Stomach (tissue), 9 donors: Measurements from ENCODE around the gene ZPR1. TPM values are rescaled to one million over a fixed set of nuclear protein-coding genes. Genes with fewer than 3 reads are reported as not detected.
A peak's percentile ranks its signal among the peaks of the same experiment; 100 is the strongest.

Source experiments
- DNase-seq, 2 donors: peaks; one replicate each; pipeline versions ENCODE4 v3.0.0 to v3.0.0-alpha.2; 2013 to 2019
- H3K27ac ChIP-seq, 5 donors: fragments of 200-600 bp in 4 of 5; sonication (generic) in 4 of 5; one replicate each; pipeline ENCODE4 v1.5.1; 2013 to 2019; ENCODE audit warnings: mild to moderate bottlenecking in 1 of 5, moderate library complexity in 1 of 5
- H3K27me3 ChIP-seq, 3 donors: fragments of 200-600 bp; sonication (generic); one replicate each; pipeline ENCODE4 v1.5.1; 2017 to 2019; ENCODE audit warnings: mixed run types in 1 of 3
- H3K36me3 ChIP-seq, 4 donors: fragments of 200-600 bp; sonication (generic); 1 replicate in 3 of 4; 2 replicates in 1 of 4; pipeline ENCODE4 v1.5.1; 2016 to 2019
- H3K4me1 ChIP-seq, 4 donors: fragments of 200-600 bp; sonication (generic); one replicate each; pipeline ENCODE4 v1.5.1; 2016 to 2019
- H3K4me3 ChIP-seq, 4 donors: fragments of 200-600 bp; sonication (generic) in 3 of 4; one replicate each; pipeline ENCODE4 v1.5.1; 2016 to 2019; ENCODE audit warnings: mild to moderate bottlenecking in 1 of 4
- H3K9me3 ChIP-seq, 4 donors: fragments of 200-600 bp; sonication (generic); one replicate each; pipeline ENCODE4 v1.5.1; 2016 to 2019
- EP300 ChIP-seq: sonication (generic); formaldehyde crosslinking; IDR thresholded peaks from one replicate; pipeline ENCODE4 v1.6.1; 2017; ENCODE audit warnings: antibody characterized with exemption
- POLR2A ChIP-seq, 4 donors: fragments of 450-650 bp; IDR thresholded peaks; one replicate each; pipeline ENCODE4 v1.6.1; 2016; ENCODE audit warnings: antibody characterized with exemption in 4 of 4, control low read depth in 2 of 4, mild to moderate bottlenecking in 1 of 4, moderate library complexity in 1 of 4
- POLR2AphosphoS5 ChIP-seq, 3 donors: sonication (generic); formaldehyde crosslinking; IDR thresholded peaks; one replicate each; pipeline ENCODE4 v1.6.1; 2016; ENCODE audit warnings: antibody characterized with exemption in 3 of 3
- WGBS, 5 donors: extraction: QIAGEN DNeasy Blood & Tissue Kit in 3 of 5; methylation state at CpG; one replicate each; pipeline versions ENCODE4 v1.1.5 to v1.1.7; 2013 to 2018; 5-methylcytosine and 5-hydroxymethylcytosine counted together
- intact Hi-C: fragments of 100-400 bp; cut with DNase I; formaldehyde crosslinking; loops from one replicate; pipeline ENCODE4 v1.15.1; 2023; ENCODE audit warnings: low total_unique reads
- polyA plus RNA-seq, 3 donors: library from polyadenylated mRNA; stranded (reverse); fragments of 200-250 nt; gene quantifications; one replicate each; pipeline ENCODE4 v1.2.3, GENCODE V29; 2013
- total RNA-seq, 5 donors: library from RNA; depleted of rRNA; stranded (reverse); fragments of >200 nt; gene quantifications; one replicate each; pipeline versions ENCODE4 v1.1.0 to v1.2.3, GENCODE V29; 2014 to 2016
- TF ChIP-seq, protein P1 (sequence below), 7 experiments: fragments of 450-650 bp in 4 of 7; fragments of 200-600 bp in 3 of 7; sonication (generic) in 3 of 7; IDR thresholded peaks; one replicate each; pipeline ENCODE4 v1.5.1; 2016 to 2019; ENCODE audit warnings: antibody characterized with exemption in 7 of 7, control low read depth in 2 of 7, mild to moderate bottlenecking in 1 of 7
- donor health status: healthy with polysubstance abuse.
- donor health status: Bipolar disorder and iron deficiency.
- donor health status: healthy.

The ZPR1 gene
- total and polyA plus RNA-seq, 8 donors: 17.8 to 54.9 (median 25.1) TPM

DNA sequence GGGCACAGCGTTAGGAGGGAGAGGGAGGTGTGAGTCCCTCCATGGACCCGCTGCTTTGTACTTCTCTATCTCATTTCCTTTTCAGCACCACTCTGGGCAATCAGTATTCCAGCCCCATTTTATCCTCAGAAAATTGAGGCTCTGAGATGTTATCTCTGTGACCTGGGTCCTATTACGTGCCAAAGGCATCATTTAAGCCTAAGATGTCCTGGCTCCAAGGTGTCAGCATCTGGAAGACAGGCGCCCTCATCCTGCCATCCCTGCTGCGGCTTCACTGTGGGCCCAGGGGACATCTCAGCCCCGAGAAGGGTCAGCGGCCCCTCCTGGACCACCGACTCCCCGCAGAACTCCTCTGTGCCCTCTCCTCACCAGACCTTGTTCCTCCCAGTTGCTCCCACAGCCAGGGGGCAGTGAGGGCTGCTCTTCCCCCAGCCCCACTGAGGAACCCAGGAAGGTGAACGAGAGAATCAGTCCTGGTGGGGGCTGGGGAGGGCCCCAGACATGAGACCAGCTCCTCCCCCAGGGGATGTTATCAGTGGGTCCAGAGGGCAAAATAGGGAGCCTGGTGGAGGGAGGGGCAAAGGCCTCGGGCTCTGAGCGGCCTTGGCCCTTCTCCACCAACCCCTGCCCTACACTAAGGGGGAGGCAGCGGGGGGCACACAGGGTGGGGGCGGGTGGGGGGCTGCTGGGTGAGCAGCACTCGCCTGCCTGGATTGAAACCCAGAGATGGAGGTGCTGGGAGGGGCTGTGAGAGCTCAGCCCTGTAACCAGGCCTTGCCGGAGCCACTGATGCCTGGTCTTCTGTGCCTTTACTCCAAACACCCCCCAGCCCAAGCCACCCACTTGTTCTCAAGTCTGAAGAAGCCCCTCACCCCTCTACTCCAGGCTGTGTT is 41.1 kb upstream of the ZPR1 start:
- H3K4me1 ChIP-seq: peaks cover 0 to 30% (median 10%) of the 10 kb centered on the region in 4 donors
- H3K36me3 ChIP-seq: no peaks in the 10 kb centered on the region
- DNase-seq: peak in 1 of 2 donors; percentile 49
- intact Hi-C loops: no loop called here
- 50 to 68% (median 66%) methylated on average over 10 to 16 of the region's 16 CpGs for WGBS, 5 donors
- no peak overlapping the region for H3K27ac ChIP-seq
- no peaks in the 10 kb centered on the region for H3K9me3 ChIP-seq
- H3K4me3 ChIP-seq: no peak overlapping the region
- no peaks in the 10 kb centered on the region for H3K27me3 ChIP-seq
- TF ChIP-seq POLR2A (IDR thresholded peaks at IDR 0.05) (no peak), POLR2AphosphoS5 (IDR thresholded peaks at IDR 0.05) (no peak), EP300 (no peak)
- TF ChIP-seq, protein P1, sequence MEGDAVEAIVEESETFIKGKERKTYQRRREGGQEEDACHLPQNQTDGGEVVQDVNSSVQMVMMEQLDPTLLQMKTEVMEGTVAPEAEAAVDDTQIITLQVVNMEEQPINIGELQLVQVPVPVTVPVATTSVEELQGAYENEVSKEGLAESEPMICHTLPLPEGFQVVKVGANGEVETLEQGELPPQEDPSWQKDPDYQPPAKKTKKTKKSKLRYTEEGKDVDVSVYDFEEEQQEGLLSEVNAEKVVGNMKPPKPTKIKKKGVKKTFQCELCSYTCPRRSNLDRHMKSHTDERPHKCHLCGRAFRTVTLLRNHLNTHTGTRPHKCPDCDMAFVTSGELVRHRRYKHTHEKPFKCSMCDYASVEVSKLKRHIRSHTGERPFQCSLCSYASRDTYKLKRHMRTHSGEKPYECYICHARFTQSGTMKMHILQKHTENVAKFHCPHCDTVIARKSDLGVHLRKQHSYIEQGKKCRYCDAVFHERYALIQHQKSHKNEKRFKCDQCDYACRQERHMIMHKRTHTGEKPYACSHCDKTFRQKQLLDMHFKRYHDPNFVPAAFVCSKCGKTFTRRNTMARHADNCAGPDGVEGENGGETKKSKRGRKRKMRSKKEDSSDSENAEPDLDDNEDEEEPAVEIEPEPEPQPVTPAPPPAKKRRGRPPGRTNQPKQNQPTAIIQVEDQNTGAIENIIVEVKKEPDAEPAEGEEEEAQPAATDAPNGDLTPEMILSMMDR (IDR thresholded peaks at IDR 0.05): no peak

DNA sequence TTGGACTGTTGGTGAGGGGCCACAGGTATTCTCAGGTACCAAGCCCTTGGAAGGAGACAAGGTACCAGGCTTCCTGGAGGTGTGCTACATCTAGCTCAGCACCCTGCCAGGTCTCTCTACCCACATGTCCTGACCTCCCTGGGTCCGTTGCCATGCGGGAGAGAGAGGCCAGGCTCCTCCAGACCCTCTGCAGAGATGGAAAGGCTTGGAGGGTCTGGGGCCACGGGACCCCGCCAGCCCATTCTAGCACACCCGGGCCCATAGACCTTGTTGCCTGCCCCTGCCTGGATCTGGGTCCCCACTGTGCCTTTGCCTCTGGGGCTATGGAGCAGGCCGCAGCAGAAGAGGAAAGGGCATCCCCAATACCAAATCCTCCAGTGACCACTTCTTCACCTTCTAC is 39.6 kb upstream of the ZPR1 start:
- H3K27me3 ChIP-seq: no peaks in the 10 kb centered on the region
- H3K36me3 ChIP-seq: no peaks in the 10 kb centered on the region
- 84 to 97% (median 95%) methylated on average over 6 of the region's 6 CpGs for WGBS, 5 donors
- no peak overlapping the region for H3K4me3 ChIP-seq
- intact Hi-C loops: no loop called here
- no peak for DNase-seq
- no peaks in the 10 kb centered on the region for H3K9me3 ChIP-seq
- peaks cover 0 to 25% (median 8%) of the 10 kb centered on the region in 4 donors for H3K4me1 ChIP-seq
- no peak for TF ChIP-seq EP300
- no peak for TF ChIP-seq POLR2A (IDR thresholded peaks at IDR 0.05)
- TF ChIP-seq POLR2AphosphoS5 (IDR thresholded peaks at IDR 0.05): no peak
- TF ChIP-seq, protein P1 (IDR thresholded peaks at IDR 0.05): no peak
- H3K27ac ChIP-seq: no peak overlapping the region

DNA sequence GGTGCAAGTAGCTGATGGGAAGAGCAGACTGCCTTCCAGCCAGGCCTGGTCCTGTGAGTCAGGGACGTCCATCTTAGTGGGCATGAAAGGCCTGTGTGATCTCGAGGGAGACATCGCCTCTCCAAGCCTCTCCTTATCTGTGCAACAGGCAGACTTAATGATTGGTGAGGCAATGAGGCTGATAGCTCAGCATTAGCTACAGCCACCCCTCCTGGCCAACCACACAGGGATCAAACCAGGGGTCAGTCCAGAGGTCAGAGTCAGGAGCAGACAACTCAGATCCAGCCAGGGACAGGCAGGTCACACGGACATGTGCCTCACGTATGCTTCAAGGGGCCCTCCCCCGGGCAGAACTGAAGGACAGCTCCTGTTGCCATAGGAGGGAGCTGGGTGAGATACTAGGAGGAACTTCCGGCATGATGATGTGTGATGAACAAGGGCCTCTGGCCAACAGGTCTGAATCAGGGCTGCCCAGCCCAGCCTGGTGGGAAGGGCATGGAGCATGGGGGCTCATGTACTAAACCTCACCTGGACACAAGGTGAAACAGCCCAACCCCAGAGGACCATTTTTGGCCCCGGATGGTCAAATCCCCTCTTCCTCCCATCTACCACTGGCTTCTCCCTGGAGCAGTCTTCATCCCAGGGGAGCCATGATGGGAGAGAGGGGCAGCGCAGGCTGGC is 39.1 kb upstream of the ZPR1 start:
- H3K36me3 ChIP-seq: no peaks in the 10 kb centered on the region
- peaks cover 0 to 20% (median 6%) of the 10 kb centered on the region in 4 donors for H3K4me1 ChIP-seq
- no peak overlapping the region for H3K27ac ChIP-seq
- H3K9me3 ChIP-seq: no peaks in the 10 kb centered on the region
- intact Hi-C loops: no loop called here
- DNase-seq: no peak
- no peaks in the 10 kb centered on the region for H3K27me3 ChIP-seq
- WGBS, 5 donors: 69 to 81% (median 74%) methylated on average over 6 to 9 of the region's 9 CpGs
- H3K4me3 ChIP-seq: no peak overlapping the region
- TF ChIP-seq, protein P1 (IDR thresholded peaks at IDR 0.05): no peak
- TF ChIP-seq EP300: no peak
- no peak for TF ChIP-seq POLR2A (IDR thresholded peaks at IDR 0.05)
- no peak for TF ChIP-seq POLR2AphosphoS5 (IDR thresholded peaks at IDR 0.05)

DNA sequence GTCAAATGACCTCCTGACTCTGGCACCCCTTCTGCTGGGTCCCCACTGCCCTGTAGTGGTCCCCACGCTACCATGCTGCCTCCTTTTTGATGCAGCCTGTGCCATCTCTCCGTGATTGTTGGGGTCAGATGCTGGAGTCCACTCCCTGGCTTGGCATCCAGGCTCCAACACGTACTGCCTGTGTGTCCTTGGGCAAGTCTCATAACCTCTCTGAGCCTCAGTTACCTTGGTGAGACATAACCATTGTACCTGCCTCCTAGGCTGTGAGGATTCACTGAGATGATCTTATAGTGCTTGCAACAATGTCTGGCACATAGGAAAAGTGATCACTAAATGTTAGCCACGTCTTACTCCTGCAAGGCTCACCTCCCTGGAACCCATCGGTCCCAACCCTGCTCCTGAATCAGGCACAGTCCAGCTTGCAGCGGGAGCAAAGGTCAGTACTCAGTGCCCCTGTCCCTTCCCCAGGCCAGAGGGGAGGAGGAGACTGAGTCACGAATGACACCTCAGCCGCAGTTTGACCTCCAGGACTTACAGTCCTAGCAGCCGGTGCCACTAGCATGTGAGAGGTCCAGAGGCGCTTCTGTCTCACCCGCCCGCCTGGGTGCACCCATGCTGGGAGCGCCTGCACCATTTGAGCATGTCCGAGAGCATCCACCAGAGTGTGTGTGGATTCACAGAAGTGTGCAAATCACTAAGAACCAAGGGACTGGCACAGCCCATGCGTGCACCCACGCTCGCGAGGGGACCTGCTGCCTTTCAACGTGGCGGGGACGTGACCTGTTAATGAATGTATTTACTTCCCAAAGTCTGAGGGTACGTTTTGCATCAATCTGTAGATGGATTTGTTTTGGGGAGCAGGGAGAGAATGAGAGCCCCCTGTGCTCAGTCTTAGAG is 38.3 kb upstream of the ZPR1 start:
- intact Hi-C loops: no loop called here
- Histone ChIP-seq H3K9me3 (no peaks in the 10 kb centered on the region), H3K4me3 (no peak overlapping the region), H3K27me3 (no peaks in the 10 kb centered on the region), H3K4me1 (peaks cover 0 to 16% (median 4%) of the 10 kb centered on the region in 4 donors), H3K36me3 (no peaks in the 10 kb centered on the region), H3K27ac (no peak overlapping the region)
- 76 to 84% (median 81%) methylated on average over 21 to 22 of the region's 22 CpGs for WGBS, 5 donors
- DNase-seq: no peak
- TF ChIP-seq POLR2A (IDR thresholded peaks at IDR 0.05) (no peak), POLR2AphosphoS5 (IDR thresholded peaks at IDR 0.05) (no peak), EP300 (no peak)
- TF ChIP-seq, protein P1 (IDR thresholded peaks at IDR 0.05): no peak
